OCI-LY3 (cell line): ENCODE data around the gene FOXG1.

Experiments
- H2AFZ ChIP-seq: fragments of 200-600, 300-600 bp; shearing (Covaris generic); 2 replicates; pipeline ENCODE4 v1.6.0; 2014; ENCODE audit warnings: antibody characterized with exemption, low read depth, low read length
- H3K27ac ChIP-seq: fragments of 200-600, 300-600 bp; sonication (generic); 2 replicates; pipeline ENCODE4 v1.5.1; 2014; ENCODE audit warnings: mild to moderate bottlenecking, low read length, moderate library complexity, mixed read lengths
- H3K27me3 ChIP-seq: fragments of 200-600, 300-600 bp; sonication (generic); 2 replicates; pipeline ENCODE4 v1.6.1; 2014; ENCODE audit warnings: low read depth, low read length, mixed read lengths
- H3K36me3 ChIP-seq: fragments of 200-600, 300-600 bp; sonication (generic); replicated peaks from 2 replicates; pipeline ENCODE3; 2014; ENCODE audit warnings: low read depth, low read length, mixed read lengths
- H3K4me1 ChIP-seq: fragments of 300-600, 200-600 bp; sonication (generic); 2 replicates; pipeline ENCODE4 v1.6.1; 2014; ENCODE audit warnings: low read length, mixed read lengths
- H3K4me2 ChIP-seq: fragments of 200-600, 300-600 bp; sonication (generic); 2 replicates; pipeline ENCODE4 v1.6.1; 2014; ENCODE audit warnings: low read length, mixed read lengths
- H3K4me3 ChIP-seq: fragments of 300-600, 200-600 bp; sonication (generic); 2 replicates; pipeline ENCODE4 v1.5.1; 2014; ENCODE audit warnings: antibody characterized with exemption, mild to moderate bottlenecking, low read length, moderate library complexity
- H3K79me2 ChIP-seq: fragments of 300-600, 200-600 bp; shearing (Covaris generic); 2 replicates; pipeline ENCODE4 v1.6.1; 2014; ENCODE audit warnings: mild to moderate bottlenecking, low read length, mixed read lengths
- H3K9ac ChIP-seq: fragments of 300-600, 200-600 bp; shearing (Covaris generic); 2 replicates; pipeline ENCODE4 v1.6.0; 2014; ENCODE audit warnings: mild to moderate bottlenecking, low read length, moderate library complexity
- H3K9me3 ChIP-seq: fragments of 200-600, 300-600 bp; shearing (Covaris generic); 2 replicates; pipeline ENCODE4 v1.6.1; 2014; ENCODE audit warnings: low read length, mixed read lengths; ENCODE audit not compliant: insufficient read depth
- H4K20me1 ChIP-seq: fragments of 200-600, 300-600 bp; sonication (generic); 2 replicates; pipeline ENCODE4 v1.6.1; 2016; ENCODE audit warnings: low read length, mixed read lengths; ENCODE audit not compliant: insufficient read depth
- EZH2phosphoT487 ChIP-seq: fragments of 200-600 bp; shearing (Covaris generic); IDR thresholded peaks from 2 replicates; pipeline ENCODE4 v1.6.1; 2018; ENCODE audit warnings: antibody characterized with exemption, mixed run types, low read depth
- TF ChIP-seq, protein P1 (sequence below): fragments of 200-600, 300-600 bp; sonication (generic); IDR thresholded peaks from 2 replicates; pipeline ENCODE4 v1.5.1; 2014; ENCODE audit warnings: antibody characterized with exemption, low read length, low read depth

FOXG1 gene

DNA sequence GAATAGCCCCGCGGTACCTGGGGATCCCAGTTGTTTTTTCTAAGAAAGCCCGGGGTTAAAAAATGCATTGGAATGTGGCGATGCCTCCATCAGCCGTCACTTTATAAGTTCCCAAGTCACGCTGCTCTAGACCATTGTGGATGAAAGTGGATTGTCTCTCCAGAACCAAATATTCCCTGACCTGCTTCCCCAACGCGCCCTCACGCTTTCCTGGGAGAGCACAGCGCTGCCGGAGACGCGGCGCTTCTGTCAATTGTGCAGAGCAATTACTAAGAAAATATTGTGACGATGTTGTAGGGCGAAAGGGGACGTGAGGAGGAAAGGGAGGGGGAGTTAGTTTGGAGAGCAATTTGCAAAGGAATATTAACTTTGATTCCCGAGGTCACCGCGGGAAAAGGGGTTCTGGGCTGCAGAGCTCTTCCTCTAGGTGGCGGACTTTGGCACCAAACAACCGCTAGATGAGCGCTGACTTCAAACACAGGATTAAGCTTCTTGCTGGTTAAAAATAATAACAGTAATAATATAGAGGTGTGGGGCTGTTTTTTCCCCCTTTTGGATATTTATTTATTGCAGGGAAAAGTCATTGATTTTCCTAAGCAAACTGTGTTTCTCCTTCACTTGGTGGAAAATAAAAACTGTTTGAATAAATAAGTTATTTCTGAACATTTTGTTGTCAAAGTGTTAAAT, 9.6 kb upstream of the FOXG1 start:
- H3K9me3 ChIP-seq, result no peaks in the 10 kb centered on the region

DNA sequence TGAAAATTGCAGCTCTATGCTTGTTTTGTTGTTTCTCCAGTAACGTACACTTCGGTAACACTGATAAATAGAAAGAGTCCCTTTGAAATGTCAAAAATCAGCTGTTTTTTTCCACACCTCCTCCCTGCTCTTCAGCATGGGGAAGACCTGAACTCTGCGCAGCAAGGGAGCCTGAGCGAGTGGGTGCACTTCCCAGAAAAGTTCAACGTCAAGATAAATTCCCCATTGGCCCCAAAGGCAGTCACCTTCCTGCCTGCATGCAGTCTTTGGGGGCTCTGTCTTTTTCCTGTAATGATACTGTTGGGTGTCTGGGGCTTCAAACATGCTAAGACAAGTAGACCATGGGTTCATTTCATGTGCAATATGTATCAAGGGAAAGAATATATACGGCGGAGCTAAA, 8.8 kb upstream of the FOXG1 start:
- H3K27me3 ChIP-seq, result peaks cover 21% of the 10 kb centered on the region; the same call in 1 of the 2 replicates
- H3K4me1 ChIP-seq, result peaks cover 9% of the 10 kb centered on the region; the same call in 1 of the 2 replicates
- no peak overlapping the region for H3K27ac ChIP-seq
- H2AFZ ChIP-seq, result no peak overlapping the region
- TF ChIP-seq, protein P1, sequence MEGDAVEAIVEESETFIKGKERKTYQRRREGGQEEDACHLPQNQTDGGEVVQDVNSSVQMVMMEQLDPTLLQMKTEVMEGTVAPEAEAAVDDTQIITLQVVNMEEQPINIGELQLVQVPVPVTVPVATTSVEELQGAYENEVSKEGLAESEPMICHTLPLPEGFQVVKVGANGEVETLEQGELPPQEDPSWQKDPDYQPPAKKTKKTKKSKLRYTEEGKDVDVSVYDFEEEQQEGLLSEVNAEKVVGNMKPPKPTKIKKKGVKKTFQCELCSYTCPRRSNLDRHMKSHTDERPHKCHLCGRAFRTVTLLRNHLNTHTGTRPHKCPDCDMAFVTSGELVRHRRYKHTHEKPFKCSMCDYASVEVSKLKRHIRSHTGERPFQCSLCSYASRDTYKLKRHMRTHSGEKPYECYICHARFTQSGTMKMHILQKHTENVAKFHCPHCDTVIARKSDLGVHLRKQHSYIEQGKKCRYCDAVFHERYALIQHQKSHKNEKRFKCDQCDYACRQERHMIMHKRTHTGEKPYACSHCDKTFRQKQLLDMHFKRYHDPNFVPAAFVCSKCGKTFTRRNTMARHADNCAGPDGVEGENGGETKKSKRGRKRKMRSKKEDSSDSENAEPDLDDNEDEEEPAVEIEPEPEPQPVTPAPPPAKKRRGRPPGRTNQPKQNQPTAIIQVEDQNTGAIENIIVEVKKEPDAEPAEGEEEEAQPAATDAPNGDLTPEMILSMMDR, result no peak
- no peak for TF ChIP-seq EZH2phosphoT487
- H3K79me2 ChIP-seq, result no peaks in the 10 kb centered on the region
- peak overlapping the region; percentile 21; the same call in 1 of the 2 replicates for H3K4me2 ChIP-seq
- H3K9me3 ChIP-seq, result no peaks in the 10 kb centered on the region
- no peak overlapping the region for H3K9ac ChIP-seq
- H4K20me1 ChIP-seq, result no peaks in the 10 kb centered on the region
- no peak overlapping the region for H3K4me3 ChIP-seq
- no peaks in the 10 kb centered on the region for H3K36me3 ChIP-seq

More for the DNA sequence above, 9.6 kb upstream of the FOXG1 start:
- Histone ChIP-seq H3K27ac (no peak overlapping the region), H2AFZ (no peak overlapping the region; the same call in 1 of the 2 replicates), H3K4me2 (peak overlapping the region; percentile 21), H3K9ac (no peak overlapping the region), H3K27me3 (peaks cover 21% of the 10 kb centered on the region; the same call in 1 of the 2 replicates), H3K4me3 (no peak overlapping the region), H3K4me1 (peaks cover 9% of the 10 kb centered on the region; the same call in 1 of the 2 replicates), H3K79me2 (no peaks in the 10 kb centered on the region), H3K36me3 (no peaks in the 10 kb centered on the region), H4K20me1 (no peaks in the 10 kb centered on the region)
- TF ChIP-seq EZH2phosphoT487, result no peak
- TF ChIP-seq, protein P1, result peak; percentile 75

DNA sequence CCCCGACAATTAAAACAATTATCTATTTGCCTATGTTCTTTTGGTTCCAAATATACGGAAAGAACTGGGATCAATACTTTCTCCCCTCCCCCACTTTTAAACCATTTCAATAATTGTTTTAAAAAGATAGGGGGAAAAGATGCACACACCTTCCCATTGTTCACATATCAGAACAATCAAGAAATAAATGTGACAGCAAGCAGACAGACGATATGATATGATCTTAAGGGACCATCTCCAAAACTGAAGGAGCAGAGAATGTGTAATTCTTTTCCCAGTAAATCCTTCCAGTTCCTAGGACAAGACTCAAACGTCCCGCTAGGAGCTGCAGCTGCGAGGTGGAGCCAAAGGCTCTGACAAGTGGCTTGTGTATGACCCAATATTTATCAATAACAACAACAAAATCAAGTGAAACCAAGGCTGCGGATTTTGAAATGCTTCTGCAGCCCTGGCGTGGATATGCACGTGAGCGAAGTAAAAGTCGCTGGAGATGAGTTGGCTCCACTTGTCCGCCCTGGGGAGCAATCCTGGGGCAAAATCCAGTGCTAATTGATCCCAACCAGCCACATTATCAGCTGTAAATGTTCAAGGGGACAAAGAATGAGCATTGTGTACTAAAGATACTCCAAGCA, 8.2 kb upstream of the FOXG1 start:
- H3K27me3 ChIP-seq, result peaks cover 21% of the 10 kb centered on the region; the same call in 1 of the 2 replicates

More for the DNA sequence above, 8.2 kb upstream of the FOXG1 start:
- Histone ChIP-seq H3K27ac (no peak overlapping the region), H3K4me3 (no peak overlapping the region), H3K4me1 (peaks cover 9% of the 10 kb centered on the region; the same call in 1 of the 2 replicates), H3K9me3 (no peaks in the 10 kb centered on the region), H3K79me2 (no peaks in the 10 kb centered on the region), H3K9ac (no peak overlapping the region), H3K36me3 (no peaks in the 10 kb centered on the region), H4K20me1 (no peaks in the 10 kb centered on the region), H2AFZ (no peak overlapping the region), H3K4me2 (no peak overlapping the region)
- TF ChIP-seq, protein P1, result no peak
- TF ChIP-seq EZH2phosphoT487, result no peak
